HG03108 (cell line): ENCODE data around the gene SLC1A5.

ENCODE experiments used
- ATAC-seq: cut with Tn5 transposase; IDR thresholded peaks from one replicate; pipeline ENCODE4 v1.9.1; 2021; ENCODE audit warnings: moderate library complexity; ENCODE audit not compliant: unreplicated experiment

SLC1A5 gene

DNA sequence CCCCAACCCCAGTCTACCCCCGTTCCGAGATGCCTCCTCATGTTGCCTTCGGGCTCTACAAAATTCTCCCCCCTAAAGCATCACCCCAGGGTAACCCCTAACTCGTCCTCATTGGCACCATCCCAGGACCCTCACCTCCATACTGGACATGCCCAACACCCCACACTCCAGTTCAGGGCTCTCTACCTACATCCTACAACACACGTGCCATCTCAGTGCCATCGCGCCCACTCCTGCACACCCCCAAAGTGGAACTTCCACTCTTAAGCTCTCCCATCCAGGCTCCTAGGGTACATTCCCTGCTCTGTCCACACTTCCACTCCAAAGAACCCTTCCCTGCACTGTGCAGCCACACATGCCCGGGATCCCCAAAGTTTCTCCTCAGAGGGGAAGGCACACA is 43.4 kb downstream of the SLC1A5 start:
- ATAC-seq, result no peak

DNA sequence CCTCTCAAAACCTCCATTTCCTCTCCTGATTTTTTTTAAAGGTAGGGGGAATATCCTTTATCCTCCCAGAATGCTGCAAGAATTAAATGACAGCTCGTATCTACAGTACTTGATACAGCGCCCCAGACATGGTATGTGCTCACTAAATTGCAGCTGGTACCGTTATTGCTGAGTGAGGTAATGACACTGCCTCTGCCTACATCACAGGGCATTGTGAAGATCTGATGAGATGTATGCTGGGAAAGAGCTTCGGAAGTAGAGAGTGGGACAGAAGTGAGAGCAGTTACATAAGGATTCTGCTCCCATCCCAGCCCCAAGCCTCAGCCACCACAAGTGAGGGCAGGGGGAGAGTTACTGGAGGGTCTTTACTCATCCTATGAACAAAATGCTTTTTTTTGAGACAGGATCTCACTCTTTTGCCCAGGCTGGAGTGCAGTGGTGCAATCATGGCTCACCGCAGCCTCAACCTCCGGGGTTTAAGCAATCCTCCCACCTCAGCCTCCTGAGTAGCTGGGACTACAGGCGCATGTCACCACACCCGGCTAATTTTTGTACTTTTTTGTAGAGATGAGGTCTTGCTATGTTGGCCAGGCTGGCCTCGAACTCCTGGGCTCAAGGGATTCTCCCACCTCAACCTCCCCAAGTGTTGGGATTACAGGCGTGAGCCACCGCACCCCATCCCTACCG is 44.2 kb downstream of the SLC1A5 start:
- no peak for ATAC-seq

DNA sequence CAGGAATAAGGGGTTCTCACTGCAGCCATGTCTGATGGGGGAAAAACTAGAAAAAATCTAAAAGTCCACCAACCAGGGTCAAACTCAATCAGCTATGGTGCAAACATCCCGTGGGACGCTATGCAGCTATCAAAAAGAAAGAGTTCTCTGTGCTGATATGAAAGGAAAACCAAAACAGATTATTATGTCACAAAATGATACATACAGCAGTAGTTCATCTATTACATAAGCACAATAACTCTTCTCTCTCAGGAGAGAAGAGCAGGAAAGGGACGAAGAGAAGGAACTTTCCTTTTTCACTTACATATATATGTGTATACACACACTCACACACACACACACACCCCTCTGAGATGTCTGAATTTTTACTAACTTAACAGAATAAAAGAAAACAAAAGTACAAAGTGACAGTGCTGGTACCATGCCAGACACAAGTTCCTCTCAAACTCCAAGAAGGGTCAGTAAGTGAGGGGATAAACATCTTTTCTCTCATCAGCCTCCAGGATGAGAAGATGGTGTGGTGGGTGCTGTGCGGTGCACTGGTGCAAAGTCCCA is 45.4 kb downstream of the SLC1A5 start:
- ATAC-seq, result no peak

DNA sequence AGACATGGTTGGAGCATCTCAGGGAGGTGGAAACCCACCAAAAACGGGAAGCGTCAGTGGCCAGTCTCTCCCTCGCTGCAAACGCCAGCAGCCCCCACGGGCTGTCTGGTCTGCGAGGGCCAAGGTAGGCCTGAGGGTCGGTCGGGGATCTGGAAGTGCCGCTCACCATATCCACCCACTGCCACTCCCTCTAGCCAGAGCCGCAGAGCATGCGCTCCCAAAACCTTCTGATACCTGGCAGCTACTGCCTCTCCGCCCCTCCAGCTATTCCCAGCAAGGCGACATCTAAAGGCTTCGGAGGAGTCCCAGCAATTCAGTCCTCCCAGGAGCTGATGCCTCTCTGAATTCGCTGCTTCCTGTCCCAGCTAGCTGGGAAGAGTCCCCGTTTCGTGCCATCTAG is 46.9 kb downstream of the SLC1A5 start:
- ATAC-seq, result no peak

DNA sequence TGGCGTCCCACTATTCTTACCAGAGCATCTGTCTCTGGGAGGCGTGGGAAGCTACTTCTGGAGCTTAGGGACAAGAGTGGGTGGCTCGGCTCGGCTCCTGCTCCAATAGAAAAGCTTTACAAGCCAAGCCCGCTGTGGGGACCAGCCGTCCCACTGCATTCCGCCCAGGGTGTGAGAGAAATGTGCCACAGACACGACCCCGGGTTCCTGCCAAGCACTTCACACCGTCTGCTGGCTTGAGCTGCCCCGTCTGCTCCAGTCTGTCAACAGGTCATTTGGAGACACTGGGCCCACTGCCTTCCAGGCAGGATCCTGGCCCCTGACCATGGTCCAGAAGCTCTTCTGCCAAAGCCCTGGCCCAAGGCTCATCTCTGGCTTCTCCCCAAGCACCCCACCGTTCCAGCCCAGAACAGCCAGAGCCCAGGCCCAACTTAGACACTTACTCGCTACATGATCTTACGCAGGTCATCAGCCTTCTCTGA is 49.1 kb downstream of the SLC1A5 start:
- no peak for ATAC-seq

DNA sequence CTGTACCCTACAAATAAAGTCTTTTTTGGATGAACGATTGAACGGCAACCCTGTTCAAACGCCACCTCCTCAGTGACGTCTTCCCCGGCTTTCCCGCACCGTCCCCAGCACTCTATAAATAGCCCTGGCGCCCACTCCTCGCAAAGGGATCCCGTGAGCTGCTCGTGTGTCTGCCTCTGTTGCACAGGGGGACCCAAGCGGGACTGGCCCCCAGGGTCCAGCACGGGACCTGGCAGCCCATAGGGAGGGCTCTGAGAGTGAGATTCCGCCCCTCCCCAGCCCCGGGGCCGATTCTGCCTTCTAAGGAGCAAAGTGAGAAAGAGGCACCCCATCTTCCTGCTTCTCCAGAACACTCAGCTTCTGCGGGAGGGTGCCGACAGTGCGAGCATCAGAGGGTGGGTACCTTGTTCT is 50.6 kb downstream of the SLC1A5 start:
- no peak for ATAC-seq

DNA sequence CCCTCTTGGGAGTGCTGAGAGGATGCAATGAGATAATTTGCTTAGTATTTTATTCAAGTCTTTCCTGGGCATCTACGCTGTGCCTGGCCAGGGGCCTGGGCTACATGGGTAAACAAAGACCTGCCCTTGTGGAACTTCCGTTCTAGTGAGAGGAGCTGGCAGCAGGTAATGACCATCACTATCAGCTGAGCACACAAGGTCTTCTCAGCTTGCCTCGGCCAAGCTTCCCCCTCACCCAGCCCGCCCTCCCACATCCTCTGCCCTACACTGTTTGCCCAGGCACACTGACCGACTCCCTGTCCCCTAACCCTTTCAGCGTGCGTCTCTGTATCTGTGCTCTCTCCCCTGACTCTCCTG is 51.1 kb downstream of the SLC1A5 start:
- ATAC-seq, result no peak

DNA sequence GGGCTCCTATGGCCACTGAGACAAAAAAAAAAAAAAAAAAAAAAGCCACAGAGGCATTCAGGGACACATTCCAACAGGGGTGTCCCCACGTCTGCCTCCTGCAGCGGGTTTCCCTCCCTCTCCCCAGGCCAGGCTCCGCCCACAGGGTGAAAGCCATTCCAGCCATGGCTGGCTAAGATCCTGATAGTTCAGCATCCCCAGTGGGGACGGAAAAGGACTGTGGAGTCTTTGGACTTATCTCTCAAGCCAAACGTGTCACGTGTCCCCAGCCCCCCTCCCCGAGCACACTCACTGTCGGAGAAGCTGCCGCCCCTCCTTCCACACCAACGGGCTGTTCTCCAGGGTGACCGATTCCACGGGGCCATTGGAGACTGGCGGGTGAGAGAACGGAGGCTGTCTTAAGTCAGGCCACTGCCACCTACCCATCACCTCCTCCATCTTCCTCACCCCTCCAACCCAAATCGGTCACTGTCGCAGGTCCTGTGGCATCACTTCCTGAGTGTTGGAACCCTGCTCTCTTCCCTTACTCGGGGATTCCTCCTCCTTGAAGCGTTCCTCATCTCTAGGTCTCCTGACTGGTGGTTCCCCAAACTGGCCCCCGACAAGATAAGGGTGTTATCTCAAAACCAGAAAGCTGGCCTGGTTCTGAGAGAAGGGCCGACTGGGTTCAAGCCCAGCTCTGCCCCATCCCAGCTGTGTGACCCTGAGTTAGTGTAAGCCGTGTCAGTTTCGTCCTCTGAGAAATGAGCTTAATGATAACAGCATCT is 51.7 kb downstream of the SLC1A5 start:
- ATAC-seq, result no peak

DNA sequence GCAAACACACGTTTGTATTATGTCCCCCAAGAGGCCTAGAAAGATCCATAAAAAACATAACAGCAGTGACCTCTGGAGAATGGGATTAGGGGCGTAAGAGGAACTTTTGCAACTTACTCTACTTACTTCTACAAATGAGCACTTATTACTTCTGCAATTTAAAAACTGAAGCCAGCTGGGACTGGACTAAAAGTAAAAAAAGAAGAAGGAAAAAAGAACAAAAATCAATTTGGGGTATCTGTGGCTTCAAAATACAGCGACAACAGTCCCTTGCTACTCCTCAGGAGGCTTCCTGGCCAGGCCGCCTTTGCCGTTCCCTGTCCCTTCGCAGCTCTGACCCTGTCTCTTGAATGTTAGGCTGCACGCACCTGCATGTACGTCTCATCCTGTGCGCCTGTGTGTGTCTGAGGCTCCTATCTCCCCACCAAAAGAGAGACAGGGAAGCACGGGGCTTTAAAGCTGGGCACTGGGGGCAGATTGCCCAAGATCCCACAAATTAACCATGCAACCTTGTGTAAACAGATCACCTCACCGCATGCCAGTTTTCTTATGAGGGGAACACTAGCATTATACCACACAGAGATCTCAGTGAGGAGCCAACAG is 54.6 kb downstream of the SLC1A5 start:
- no peak for ATAC-seq

DNA sequence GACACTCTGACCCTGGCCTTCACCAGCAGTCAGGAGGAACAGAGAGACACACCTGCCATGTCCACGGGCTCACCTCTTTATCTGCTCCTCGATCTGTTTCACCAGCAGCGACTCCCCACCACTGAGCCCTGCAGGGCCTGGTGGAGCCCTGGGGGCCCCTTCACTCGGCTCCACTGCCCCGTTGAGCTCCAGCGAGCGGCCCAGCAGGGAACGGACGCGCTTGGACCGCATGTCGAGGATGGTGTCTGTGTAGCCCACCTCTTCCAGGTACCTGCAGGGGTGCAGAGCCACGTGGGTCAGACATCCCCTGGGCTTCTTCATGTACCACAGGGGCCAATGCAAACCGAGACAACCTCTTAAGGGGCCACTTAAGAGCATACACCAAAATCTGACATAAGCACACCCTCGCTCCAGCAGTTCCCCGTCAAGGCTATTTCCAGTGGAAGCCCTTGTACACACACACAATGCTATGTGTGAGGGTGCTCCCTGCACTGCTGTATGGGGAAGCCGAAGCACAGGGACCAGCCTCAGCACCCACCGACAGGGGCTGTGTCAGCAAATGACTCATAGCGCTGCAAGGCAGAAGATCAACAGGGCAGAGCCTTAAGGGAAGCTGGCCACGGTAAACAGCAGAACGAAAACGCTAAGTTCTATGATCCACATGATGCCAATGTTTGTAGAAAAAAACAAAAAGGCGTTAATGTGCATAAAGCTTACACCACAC is 55.3 kb downstream of the SLC1A5 start:
- no peak for ATAC-seq

DNA sequence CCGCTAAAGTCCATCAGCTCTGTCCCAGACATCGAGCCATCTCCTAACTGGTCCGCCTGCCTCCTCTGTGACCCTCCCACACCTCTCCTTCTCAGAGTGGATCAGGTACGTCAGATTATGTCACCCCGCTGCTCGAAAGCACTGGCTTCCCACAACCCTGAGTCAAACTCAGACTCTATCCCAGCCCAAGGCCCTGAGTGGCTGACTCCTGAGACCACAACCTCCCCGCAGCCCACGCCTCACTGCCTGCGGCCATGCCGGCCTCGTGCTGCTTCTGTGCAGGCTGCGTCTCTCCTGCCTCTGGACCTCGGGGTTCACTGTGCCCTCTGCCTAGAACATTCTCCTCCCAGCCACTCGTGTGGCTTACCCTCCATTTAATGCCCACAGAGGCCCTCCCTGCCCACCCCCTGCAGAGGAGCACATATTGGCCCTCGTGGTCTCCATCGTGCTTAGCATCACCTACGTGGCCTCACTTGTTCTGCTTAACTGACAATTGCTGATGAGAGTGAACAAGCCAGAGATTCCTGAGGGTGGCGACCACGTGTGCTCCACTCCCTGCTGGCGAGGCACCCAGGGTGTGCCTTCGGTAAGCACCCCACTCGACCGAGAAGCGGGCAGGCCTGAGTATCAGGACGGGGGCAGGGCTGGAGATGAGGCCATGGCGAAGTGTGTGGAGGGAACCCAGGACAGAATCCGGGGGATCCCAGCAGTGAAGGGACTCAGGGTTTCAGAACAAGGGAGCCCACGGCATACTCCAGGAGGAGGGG is 56.0 kb downstream of the SLC1A5 start:
- ATAC-seq, result no peak

DNA sequence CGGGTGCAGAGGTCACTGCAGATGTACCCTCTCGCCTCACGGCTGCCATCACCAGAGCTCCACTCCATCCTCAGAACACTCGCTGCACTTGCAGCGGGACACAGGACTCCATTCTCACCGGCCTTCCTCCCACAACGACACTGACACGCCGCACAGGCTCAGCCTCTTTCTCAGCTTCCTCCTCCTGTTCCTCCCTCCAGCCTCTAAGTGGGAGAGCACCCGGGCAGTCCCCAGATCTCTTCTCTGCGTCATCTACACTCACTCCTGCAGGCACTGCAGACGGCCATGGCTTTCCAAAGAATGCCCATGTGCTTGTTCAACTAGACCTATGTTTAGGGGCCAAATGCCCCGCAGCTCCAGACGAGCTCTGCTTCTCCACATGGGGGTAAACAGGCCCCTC is 56.8 kb downstream of the SLC1A5 start:
- ATAC-seq, result no peak

DNA sequence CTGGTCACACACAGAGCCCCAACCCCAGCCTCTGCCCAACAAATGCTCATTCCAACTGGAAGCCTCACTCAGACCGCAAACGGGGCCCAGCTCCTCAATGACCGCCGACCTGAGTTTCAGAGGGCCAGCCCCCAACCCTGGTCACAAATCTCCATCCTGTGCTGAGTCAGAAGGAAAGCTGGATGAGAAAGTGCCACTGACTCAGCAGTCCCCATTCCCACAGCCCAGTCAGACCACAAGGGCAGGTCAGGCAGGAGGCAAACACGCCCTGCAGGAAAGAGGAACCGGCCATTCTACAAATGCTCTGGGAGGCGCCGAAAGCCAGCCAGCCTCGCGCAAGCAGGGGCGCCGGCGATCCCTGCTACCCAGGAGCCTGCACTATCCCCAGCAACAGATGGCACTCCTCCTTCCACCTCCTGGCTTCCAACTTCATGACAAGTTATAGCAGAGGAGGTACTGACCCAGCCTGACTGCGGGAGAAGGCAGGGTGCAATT is 57.3 kb downstream of the SLC1A5 start:
- no peak for ATAC-seq

DNA sequence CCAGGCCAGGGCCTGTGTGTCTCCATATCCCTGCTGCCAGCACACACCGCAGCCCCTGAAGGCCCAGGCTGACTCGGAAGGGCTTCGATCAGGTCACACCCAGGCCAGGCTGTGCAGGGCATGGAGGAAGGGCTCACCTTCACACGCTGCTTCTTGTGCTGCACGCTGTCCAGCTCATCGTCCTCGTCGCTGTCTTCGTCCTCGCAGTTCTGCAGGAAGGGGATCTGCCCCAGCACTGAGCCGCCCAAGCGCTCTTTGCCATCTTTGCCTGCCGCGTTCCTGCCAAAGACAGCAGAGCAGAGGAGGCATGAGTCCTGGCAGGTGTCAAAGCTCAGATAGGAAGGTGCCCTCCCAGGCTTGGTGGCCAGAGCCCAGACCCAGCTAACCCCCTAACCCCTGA is 57.8 kb downstream of the SLC1A5 start:
- no peak for ATAC-seq

DNA sequence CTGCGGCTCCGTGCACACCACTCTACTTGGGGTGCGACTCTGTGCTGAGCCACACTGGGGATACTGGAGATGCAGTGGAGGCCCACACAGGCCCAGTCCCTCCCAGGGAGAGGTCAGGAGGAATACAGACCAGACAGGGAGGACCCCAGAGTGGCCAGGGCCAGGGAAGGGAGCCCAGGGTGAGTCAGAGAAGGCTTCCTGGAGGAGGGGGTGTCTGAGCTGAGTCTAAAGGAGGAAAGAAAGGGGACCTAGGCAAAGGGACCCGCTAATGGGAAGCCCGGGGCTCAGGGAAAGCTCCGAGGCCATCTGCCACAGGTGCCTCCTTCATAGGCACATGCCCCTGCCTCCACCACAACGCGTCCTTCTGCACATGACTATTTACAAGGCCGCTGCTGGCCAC is 58.2 kb downstream of the SLC1A5 start:
- ATAC-seq, result no peak

DNA sequence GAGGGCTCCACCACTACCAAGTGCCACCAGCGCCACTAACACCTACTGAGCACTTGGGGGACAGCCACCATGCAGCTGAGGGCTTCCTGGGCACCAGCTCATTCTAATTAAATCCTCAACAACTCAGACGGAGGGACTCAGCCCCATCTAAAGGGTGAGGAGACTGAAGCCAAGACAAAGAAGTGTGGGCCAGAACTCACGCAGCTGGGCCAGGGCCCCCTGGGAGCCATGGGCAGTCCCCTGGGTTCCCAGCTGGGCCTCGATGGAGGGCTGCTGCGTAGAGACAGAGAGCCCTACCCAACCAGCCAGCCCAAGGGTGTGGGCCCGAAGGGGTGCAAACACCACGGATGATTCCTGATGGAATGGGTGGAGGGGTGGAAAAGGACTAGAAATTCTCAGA is 58.7 kb downstream of the SLC1A5 start:
- ATAC-seq, result no peak

DNA sequence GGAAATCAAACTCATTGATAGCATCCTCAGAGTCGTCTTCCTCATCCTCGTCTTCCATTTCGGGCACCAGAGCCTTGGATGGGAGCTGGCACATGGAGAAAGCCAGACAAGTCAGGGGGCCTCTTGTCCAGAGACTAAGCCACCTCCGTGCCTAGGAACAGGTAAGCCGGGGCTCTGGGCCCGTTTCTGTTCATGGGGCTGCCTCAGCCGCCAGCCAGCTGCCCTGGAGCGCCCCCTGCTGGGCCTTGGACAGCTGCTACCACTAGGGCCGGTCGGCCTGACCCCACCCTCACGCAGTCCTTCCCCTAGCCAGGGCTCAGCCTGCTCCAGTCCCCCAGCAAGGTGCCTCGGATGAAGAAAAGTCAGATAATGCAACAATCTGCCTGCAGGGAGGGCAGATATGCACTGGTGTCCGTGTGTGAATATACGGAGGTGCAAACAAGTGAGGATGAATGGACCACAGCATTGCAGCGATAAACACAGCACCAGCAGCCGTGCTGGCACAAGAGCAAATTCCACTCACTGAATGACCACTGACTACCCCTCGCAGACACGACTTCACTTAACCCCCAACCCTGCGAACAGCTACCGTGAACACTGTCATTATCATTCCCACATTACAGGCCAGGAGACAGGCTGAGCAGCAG is 59.6 kb downstream of the SLC1A5 start:
- peak; percentile 47 for ATAC-seq

DNA sequence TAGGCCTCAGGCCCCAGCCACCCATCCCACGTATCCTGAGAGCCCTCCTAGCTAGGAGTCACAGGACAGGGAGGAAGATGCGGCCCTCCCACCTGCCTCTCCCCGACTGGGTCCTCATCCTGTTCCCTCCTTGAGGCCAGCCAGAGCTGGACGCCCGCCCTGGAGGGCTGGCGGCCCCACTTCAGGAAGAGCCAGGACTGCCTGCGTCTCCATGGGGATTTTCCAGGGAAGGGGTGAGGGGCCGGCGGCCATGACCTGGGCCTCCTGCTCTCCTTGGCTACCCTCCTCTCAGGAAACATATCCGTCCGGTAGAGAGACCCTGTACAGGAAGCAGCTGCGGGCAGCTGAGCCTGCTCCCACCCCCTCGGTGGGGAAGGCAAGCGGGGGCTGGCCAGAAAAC is 60.2 kb downstream of the SLC1A5 start:
- ATAC-seq, result no peak

DNA sequence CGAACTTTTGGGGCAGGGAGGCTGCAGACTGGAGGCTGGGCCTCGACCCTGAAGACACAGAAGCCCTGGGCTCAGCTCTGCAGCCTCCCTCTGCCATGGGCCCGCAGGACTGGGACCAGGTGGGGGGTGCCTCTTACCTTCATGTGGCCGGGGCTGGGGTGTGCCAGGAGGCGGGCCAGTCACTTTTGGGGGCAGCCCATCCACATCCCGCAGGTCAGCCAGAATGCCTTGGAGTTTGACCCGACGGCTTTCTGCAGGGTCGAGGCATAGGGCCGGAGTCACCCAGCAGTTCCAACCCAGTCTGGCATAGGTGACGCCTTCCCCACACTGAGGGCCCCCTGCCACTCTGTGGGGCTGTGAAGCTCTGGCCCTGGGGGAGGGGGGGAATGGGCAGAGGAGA is 60.6 kb downstream of the SLC1A5 start:
- no peak for ATAC-seq

DNA sequence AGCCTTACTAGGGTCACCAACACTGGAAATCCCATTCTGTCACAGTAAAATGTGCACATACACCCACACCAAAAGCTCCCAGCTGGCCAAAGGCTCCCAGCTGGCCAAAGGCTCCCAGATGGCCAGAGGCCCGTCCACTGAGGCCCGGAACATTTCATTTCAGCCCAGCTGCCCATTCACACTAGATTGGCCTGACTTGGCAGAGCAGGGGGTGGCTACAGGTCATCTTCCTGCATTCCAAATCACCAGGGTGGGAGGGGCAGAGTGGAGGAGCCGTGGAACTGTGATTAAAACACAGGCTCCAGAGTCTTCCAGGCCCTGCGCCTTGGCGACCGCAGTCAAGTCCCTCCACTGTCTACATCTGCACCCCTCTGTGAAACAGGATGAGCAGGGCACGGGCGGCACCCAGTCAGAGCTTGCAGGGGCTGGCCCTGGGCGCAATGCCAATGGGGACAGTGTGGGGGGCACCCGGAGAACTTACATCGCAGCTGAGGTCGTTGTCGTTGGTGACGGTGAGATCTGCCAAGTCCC is 61.4 kb downstream of the SLC1A5 start:
- no peak for ATAC-seq
